GOT3 (cell line): ENCODE data around the gene PCSK7.
"Not testable (repeated sequence)": the region's sequence is repeated elsewhere in the genome, so short reads cannot be mapped to it uniquely, and the experiment has no call there.

ENCODE experiments used
- DNase-seq: peaks from one replicate; lab custom pipeline; 2025; ENCODE audit warnings: mixed read lengths; lab: John Stamatoyannopoulos, UW

Gene PCSK7

GRCh38 chr11:117197516-117198456 lies 34.1 kb downstream of the PCSK7 start:
- no peak for DNase-seq

- DNase-seq, result no peak
Observed at GRCh38 chr11:117197006-117197405, 34.9 kb downstream of the PCSK7 start.

- no peak for DNase-seq
Observed at GRCh38 chr11:117195761-117196160, 36.1 kb downstream of the PCSK7 start.

GRCh38 chr11:117195258-117195657 lies 36.6 kb downstream of the PCSK7 start:
- no peak for DNase-seq

GRCh38 chr11:117194267-117194666 lies 37.6 kb downstream of the PCSK7 start:
- DNase-seq, result no peak

GRCh38 chr11:117193130-117194020 lies 38.5 kb downstream of the PCSK7 start:
- no peak for DNase-seq

GRCh38 chr11:117192401-117192875 lies 39.4 kb downstream of the PCSK7 start:
- no peak for DNase-seq

GRCh38 chr11:117191680-117192400 lies 40.0 kb downstream of the PCSK7 start:
- no peak for DNase-seq

GRCh38 chr11:117189941-117190544 lies 41.8 kb downstream of the PCSK7 start:
- no peak for DNase-seq

GRCh38 chr11:117189191-117189940 lies 42.5 kb downstream of the PCSK7 start:
- no peak for DNase-seq

- DNase-seq, result no peak
Observed at GRCh38 chr11:117188620-117189081, 43.2 kb downstream of the PCSK7 start.

- no peak for DNase-seq
Observed at GRCh38 chr11:117187799-117188481, 43.9 kb downstream of the PCSK7 start.

- DNase-seq, result no peak
Observed at GRCh38 chr11:117187428-117187798, 44.5 kb downstream of the PCSK7 start.

GRCh38 chr11:117187007-117187406 lies 44.9 kb downstream of the PCSK7 start:
- no peak for DNase-seq

- no peak for DNase-seq
Observed at GRCh38 chr11:117186431-117186761, 45.5 kb downstream of the PCSK7 start.

- DNase-seq, result no peak
Observed at GRCh38 chr11:117185736-117186430, 46.0 kb downstream of the PCSK7 start.

GRCh38 chr11:117183724-117184349 lies 48.0 kb downstream of the PCSK7 start:
- DNase-seq, result no peak

- DNase-seq, result not testable (repeated sequence)
Observed at GRCh38 chr11:117183178-117183577, 48.7 kb downstream of the PCSK7 start.

GRCh38 chr11:117182551-117182935 lies 49.3 kb downstream of the PCSK7 start:
- DNase-seq, result no peak
